Measurements from ENCODE around the gene GMDS. TPM values are rescaled to one million over a fixed set of nuclear protein-coding genes. Genes with fewer than 3 reads are reported as not detected.

Gene GMDS
- total and polyA plus RNA-seq, 2 donors (not counting 1 experiment from before 2014, with no cell fraction given) = 11.5 to 16.4 TPM

GRCh38 chr6:1709234-1709641 is 536.2 kb downstream of the GMDS start:
- no peaks in the 10 kb centered on the region for H3K27me3 Mint-ChIP-seq
- 86% methylated on average over 7 of the region's 8 CpGs for WGBS (ENCODE audit: insufficient coverage)
- no peak overlapping the region for H3K27ac ChIP-seq (ENCODE audit: low read length in 2 of 2)
- no peaks in the 10 kb centered on the region for H3K36me3 ChIP-seq (replicated peaks in 1 of 2; ENCODE audit: control extremely low read depth in 1 of 2, control insufficient read depth in 1 of 2, extremely low read depth in 1 of 2, insufficient read depth in 2 of 2, low read length in 1 of 2)
- no peaks in the 10 kb centered on the region for H3K27me3 ChIP-seq (replicated peaks in 1 of 4; ENCODE audit: control extremely low read depth in 1 of 4, control insufficient read depth in 3 of 4, insufficient read depth in 4 of 4, low read length in 3 of 4)
- ATAC-seq (ENCODE audit: low read depth) (no peak), DNase-seq (no peak)
- H3K9ac ChIP-seq (ENCODE audit: low read length) = no peak overlapping the region
- intact Hi-C loops (cut with micrococcal nuclease) = no loop called here
- ChIA-PET CTCF (no interaction called here), POLR2A (no interaction called here)
- no peaks in the 10 kb centered on the region for H3K4me1 Mint-ChIP-seq
- H2AFZ ChIP-seq (ENCODE audit: insufficient read depth, low read depth, low read length, poor library complexity, severe bottlenecking) = no peak overlapping the region
- H3K9me3 Mint-ChIP-seq (ENCODE audit: insufficient read depth) = no peaks in the 10 kb centered on the region
- no peaks in the 10 kb centered on the region for H3K4me1 ChIP-seq (ENCODE audit: control insufficient read depth in 2 of 2, insufficient read depth in 2 of 2, low read length in 2 of 2)
- TF ChIP-seq EZH2 (IDR thresholded peaks at IDR 0.05; ENCODE audit: borderline replicate concordance, insufficient read depth, low read depth, low read length, poor library complexity, severe bottlenecking) = no peak
- no peak for TF ChIP-seq CTCF (IDR thresholded peaks at IDR 0.05)
- no peak overlapping the region for H3K27ac Mint-ChIP-seq
- H4K20me1 ChIP-seq (ENCODE audit: control insufficient read depth, insufficient read depth, low read length, poor library complexity, severe bottlenecking) = no peaks in the 10 kb centered on the region
- no peaks in the 10 kb centered on the region for H3K79me2 ChIP-seq (ENCODE audit: control insufficient read depth, insufficient read depth, low read length)
- no peaks in the 10 kb centered on the region for H3K9me3 ChIP-seq (ENCODE audit: control extremely low read depth in 1 of 3, control insufficient read depth in 2 of 3, insufficient read depth in 1 of 3, low read length in 2 of 3)
- H3K4me3 ChIP-seq (ENCODE audit: control extremely low read depth in 1 of 5, extremely low read depth in 1 of 5, insufficient read depth in 1 of 5, low read depth in 2 of 5, low read length in 4 of 5) = no peak overlapping the region
- no peak overlapping the region for H3K4me2 ChIP-seq (replicated peaks; ENCODE audit: low read depth, low read length, poor library complexity, severe bottlenecking)
- no peak overlapping the region for H3K4me3 Mint-ChIP-seq

GRCh38 chr6:1708820-1709219 is 536.6 kb downstream of the GMDS start:
- no peak overlapping the region for H3K27ac Mint-ChIP-seq
- H3K79me2 ChIP-seq (ENCODE audit: control insufficient read depth, insufficient read depth, low read length) = no peaks in the 10 kb centered on the region
- no peaks in the 10 kb centered on the region for H3K9me3 ChIP-seq (ENCODE audit: control extremely low read depth in 1 of 3, control insufficient read depth in 2 of 3, insufficient read depth in 1 of 3, low read length in 2 of 3)
- intact Hi-C loops (cut with micrococcal nuclease) = no loop called here
- ATAC-seq (ENCODE audit: low read depth) = no peak
- POLR2A ChIA-PET = no interaction called here
- no peaks in the 10 kb centered on the region for H3K36me3 ChIP-seq (replicated peaks in 1 of 2; ENCODE audit: control extremely low read depth in 1 of 2, control insufficient read depth in 1 of 2, extremely low read depth in 1 of 2, insufficient read depth in 2 of 2, low read length in 1 of 2)
- H4K20me1 ChIP-seq (ENCODE audit: control insufficient read depth, insufficient read depth, low read length, poor library complexity, severe bottlenecking) = no peaks in the 10 kb centered on the region
- DNase-seq = no peak
- H3K9me3 Mint-ChIP-seq (ENCODE audit: insufficient read depth) = no peaks in the 10 kb centered on the region
- no peak overlapping the region for H3K4me3 Mint-ChIP-seq
- H3K27ac ChIP-seq (ENCODE audit: low read length in 2 of 2) = no peak overlapping the region
- no peaks in the 10 kb centered on the region for H3K27me3 Mint-ChIP-seq
- CTCF ChIA-PET = no interaction called here
- H3K27me3 ChIP-seq (replicated peaks in 1 of 4; ENCODE audit: control extremely low read depth in 1 of 4, control insufficient read depth in 3 of 4, insufficient read depth in 4 of 4, low read length in 3 of 4) = no peaks in the 10 kb centered on the region
- 100% methylated on average over 2 of the region's 2 CpGs for WGBS (ENCODE audit: insufficient coverage)
- no peaks in the 10 kb centered on the region for H3K4me1 Mint-ChIP-seq
- no peaks in the 10 kb centered on the region for H3K4me1 ChIP-seq (ENCODE audit: control insufficient read depth in 2 of 2, insufficient read depth in 2 of 2, low read length in 2 of 2)
- H3K4me3 ChIP-seq (ENCODE audit: control extremely low read depth in 1 of 5, extremely low read depth in 1 of 5, insufficient read depth in 1 of 5, low read depth in 2 of 5, low read length in 4 of 5) = no peak overlapping the region
- no peak overlapping the region for H2AFZ ChIP-seq (ENCODE audit: insufficient read depth, low read depth, low read length, poor library complexity, severe bottlenecking)
- no peak overlapping the region for H3K4me2 ChIP-seq (replicated peaks; ENCODE audit: low read depth, low read length, poor library complexity, severe bottlenecking)
- H3K9ac ChIP-seq (ENCODE audit: low read length) = no peak overlapping the region
- TF ChIP-seq CTCF (IDR thresholded peaks at IDR 0.05) = no peak
